HT-29 (cell line): ENCODE data around the gene NTM. TPM values are rescaled to one million over a fixed set of nuclear protein-coding genes. Genes with fewer than 3 reads are reported as not detected.
A peak's percentile ranks its signal among the peaks of the same experiment; 100 is the strongest.
"Not testable (repeated sequence)": the region's sequence is repeated elsewhere in the genome, so short reads cannot be mapped to it uniquely, and the experiment has no call there.

Experiments used
- DNase-seq: peaks from one replicate; pipeline ENCODE4 v3.0.0-alpha.2; 2015; ENCODE audit warnings: low spot score
- total RNA-seq: library from RNA; depleted of rRNA; stranded (reverse); fragments of >200 nt; shearing (Covaris generic); gene quantifications from 2 replicates; pipeline ENCODE4 v1.2.3, GENCODE V29; 2014

The NTM gene
- total RNA-seq, 1 experiment from 2014 or later: not detected

DNA sequence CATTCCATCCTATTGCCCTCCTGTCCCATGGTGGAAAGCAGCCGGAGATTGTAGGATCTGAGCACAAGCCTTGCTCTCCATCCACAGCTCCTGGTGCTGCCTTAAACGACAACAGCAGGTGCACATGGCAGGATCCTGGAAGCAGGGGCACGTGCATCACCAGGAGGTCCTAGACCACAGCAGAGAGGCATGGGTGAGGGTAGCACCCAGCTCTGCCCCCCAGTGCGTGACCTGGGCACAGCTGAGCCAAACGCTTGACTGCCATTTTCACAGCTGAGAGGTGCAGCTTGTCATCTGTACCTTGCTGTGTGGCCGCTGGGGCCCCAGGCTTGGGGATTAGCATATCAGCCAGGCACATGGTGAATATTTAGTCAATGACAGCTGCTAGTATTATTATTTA, 92.7 kb downstream of the NTM start:
- DNase-seq: no peak

DNA sequence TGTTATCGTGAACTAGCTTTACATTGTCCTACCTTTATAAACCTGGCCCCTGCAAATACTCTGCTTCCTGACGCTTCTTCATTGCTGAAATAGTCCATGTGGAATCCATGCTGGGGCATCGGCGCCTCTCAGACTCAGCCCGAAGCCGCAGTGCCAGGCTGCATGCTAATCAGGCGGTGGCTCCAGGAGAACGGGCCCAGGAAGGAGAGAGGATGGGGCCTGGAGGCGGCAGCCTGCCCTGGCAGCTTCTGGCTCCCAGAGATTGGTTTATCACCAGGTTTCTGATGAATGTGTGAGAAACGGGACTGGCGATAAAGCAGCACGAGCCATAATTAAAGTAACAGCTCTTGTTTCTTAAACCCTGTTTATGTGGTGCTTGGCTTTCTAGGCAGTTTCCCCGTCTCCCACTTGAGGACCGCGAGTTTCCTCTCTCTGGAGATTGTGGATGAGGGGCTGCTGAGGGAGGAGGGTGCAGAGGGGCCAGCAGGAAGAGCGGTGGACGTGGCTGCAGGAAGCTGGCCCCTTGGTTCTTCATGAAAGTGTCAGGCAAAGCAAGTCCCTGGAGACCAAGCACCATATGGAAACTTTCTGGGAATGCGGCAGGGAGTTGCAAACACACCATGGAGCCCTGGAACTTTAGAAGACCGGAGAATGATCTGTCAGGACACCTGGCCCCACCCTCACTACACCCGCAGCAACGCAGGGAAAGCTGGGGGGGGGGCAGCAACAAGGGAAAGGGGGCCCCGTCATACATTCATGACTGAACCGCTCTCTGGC, 93.4 kb downstream of the NTM start:
- no peak for DNase-seq

DNA sequence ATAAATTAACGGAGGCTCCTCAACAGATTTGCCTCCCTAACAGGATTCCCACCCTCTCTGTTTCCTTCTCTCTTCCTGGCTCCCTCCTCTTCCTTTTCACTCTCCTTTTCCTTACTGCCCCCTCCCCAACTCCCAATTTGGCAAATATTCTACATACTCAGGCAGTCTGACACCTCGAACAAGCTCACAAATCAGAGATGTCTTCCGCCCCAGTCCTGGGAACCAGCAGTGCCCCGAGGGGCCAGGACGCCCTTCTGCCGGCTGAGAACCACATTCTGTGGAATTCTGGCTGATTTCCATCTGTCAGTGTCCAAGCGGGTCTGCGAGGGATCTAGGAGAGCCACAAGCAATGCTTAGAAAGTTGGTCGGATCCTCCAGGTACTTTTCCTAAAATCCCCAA, 94.0 kb downstream of the NTM start:
- DNase-seq: no peak

DNA sequence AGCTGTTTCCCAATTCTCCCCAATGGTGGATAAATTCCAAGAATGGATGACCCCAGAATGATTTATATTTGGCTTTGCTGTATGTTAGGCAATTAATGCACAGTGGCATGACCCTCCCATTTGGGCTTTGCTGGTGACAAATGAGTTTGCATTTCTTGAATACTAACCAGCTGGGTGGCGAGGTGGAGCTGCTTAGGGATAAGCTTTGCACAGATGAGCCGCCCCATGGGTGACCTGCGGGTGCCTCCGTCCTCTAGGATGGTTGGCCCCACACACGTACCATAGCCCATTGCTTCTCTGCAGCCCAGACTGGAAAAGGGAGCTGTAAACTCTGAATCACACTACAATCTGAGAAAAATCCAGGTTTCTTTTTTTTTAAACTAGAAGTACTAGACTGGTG, 94.6 kb downstream of the NTM start:
- DNase-seq: no peak

DNA sequence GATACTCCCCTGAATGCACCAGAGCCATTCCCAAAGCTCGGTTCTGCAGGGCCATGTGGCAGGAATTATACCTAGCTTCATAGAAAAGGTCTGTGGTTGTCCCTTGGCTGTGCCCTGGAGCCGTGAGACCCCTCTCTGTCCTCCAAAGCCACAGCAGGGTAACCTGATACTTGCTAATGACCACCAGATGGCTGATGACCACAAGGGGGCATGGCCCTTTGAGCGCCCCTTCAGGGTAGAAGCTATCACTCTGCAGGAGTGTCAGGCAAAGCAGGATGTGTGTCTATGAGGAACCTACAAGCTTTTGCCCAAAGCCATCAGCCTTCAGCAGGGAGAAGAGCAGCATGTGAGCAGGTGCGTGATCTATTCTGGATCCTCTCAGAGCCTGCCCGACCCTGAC, 95.3 kb downstream of the NTM start:
- DNase-seq: peak; percentile 12

DNA sequence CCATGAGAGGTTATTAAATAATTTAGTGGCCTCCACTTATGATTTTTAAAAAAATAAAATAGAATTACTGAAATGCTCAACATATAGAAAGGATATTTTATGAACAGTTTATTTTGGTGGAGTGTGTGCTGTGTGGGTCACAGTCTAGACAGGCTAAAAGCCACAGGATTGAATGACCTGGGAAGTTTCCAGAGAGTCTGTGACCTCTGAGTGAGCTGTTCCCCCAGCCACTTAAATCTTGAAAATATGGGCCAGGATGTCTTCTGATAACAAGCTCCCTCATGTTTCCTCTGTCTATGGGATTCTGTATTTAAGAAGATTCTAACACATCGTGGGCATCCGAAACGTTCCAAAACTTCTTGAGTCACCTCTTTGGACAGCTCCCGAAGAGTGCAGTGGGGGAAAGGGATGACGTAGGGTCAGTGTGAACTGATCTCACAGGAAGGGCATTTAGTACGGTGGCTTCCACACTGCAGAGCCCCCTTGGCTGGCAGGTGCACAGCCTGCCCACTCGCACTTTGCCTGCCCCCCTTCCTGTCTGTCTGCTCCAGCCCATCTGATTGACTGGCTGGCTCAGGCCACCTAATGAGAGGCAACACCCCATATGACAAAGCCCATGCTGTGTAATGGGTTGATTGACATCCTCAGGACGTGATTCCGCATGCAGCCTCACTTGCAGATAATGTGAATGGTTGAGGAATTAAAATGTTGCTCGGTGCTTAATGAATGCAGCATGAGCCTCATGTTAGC, 97.4 kb downstream of the NTM start:
- no peak for DNase-seq

DNA sequence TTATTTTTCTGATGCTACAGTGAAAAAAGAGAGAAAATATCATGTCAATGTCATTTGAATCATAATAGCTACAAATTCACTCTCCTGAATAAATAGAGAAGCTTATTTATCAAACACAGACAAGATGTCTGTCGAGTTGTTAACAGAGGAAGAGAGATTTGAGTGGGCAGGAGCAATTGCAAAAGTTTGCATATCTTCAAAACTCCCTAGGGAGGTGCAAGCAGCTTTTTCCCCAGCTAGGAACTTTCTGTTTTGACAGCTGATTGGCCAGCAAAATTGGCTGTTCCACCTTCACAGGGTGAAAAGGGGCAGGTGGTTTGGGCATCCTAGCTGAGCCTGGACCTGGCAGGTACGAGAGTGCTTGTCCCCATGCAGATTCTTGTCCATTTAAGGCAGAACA, 98.2 kb downstream of the NTM start:
- no peak for DNase-seq

DNA sequence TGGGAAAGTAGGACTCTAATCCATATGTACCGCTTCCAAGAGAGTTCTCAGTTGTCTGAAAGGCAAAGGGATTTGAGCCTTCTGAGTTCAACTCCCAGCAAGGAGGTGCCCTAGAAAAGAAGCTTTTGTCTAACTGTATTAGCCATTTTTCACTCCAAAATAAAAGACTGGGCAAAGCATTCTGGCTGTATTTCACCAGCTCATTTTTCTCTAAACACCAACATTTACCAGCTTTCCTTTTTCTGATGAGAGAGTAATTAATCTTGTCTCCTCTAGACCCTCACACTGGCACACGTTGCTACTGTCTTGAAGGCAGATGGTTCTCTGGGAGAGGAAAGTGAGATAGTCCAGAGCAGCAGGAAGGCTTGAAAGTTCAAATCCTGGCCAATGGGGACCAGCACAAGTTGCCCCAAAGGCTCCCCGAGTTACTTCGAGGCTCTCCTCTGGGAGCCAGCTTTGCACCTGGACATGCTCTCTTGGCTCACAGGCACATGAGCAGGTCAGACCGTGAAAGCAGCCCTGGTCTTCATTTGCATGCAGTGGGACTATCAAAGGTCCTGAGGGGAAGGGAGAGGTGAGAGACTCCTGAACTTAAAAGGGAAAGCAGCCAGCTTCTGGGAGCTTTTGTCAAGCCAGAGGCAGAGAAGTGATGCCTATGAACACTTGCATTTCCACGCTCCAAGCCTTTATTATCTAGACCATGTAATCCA, 100.0 kb downstream of the NTM start:
- DNase-seq: no peak

DNA sequence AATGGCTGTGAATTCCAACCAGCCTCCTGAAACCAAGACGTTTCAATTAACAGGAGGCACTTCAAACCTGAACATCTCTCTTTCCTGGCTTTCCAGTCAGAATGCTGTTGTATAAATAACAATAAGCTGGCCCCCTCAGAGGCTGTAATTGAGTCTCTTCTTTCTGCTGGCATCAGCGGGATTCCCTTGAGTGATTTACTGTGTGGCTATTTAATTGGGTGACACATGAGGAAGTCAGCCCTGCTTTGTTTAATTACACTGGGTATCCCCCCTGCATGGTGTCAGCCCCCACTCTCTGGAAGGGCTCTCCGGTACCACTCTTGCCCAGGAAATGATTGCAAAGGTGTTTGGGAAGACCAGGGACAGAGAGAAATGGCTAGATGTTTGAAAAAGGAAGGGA, 101.6 kb downstream of the NTM start:
- no peak for DNase-seq

DNA sequence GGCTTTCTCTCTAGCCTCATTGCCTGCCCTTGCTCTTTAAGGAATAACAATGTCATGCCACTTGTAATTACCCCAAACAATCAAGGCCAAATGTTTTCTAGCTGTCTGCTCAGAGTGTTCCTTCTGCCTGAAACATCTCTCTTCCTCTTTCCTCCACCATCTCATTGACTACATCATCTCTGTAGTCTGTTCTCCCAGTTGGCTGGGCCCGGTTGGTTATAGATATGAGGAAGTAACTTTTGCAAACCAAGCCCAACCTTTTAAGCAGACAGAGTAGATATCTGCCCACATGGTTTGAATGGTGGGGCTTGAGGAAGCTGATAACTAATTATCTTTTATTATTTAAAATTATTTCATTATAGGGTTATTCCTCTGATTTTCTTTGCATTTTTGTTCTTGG, 104.5 kb downstream of the NTM start:
- DNase-seq: no peak

DNA sequence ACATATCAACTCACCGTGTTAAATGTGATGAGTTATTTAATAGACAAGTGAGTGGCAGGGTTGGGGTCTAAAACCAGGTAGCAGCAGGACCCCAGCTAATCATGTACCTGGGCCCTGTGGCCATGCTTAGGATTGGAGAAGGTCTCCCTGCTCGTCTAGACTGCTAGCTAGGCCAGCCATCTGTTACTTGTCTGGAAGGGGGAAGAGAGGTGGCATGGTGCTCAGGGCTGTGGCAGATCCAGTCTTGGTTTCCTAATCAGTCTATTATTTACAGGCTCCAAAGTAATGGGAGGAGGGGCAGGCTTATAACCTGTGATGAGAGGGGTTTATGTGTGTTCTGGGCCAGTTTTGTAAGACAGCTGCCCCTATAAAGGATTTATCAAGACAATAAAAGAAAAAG, 105.9 kb downstream of the NTM start:
- DNase-seq: no peak

DNA sequence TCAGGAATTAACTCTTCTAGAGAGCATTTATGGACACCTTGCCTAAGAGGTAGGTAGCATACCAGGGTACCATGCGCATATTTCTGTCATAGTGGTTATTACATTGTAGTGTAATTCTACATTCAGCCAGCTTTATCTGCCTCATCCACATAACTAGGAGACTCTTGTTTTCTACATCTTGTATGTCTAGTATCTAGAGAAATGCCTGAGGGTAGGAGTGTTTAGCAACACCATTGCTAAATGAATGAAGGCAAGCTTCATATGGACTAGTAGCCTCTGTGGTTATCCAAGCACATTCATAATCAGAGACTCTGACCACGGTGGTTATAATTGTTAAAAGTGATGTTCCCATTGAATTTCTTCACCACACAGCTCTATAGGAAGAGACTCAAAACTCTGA, 107.9 kb downstream of the NTM start:
- DNase-seq: no peak

DNA sequence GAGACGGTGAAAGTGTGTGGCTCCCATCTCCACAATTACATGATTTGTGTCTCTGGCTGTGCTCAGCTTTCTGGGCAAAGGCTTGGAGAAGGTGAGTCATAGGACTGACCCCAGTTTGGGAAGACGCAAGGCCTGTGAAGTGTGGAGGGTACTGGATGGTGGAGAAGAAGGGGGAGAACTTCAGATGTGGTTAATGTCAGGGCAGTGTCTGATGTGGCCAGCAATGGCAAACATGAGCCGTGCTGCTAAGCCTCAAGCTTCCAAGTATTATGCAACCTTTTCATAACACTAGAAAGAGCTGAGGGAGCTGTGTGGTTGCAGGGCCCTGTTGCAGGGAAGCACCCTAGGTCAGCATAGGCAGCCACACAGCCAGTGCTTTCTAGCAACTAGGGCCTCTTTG, 110.9 kb downstream of the NTM start:
- DNase-seq: no peak

DNA sequence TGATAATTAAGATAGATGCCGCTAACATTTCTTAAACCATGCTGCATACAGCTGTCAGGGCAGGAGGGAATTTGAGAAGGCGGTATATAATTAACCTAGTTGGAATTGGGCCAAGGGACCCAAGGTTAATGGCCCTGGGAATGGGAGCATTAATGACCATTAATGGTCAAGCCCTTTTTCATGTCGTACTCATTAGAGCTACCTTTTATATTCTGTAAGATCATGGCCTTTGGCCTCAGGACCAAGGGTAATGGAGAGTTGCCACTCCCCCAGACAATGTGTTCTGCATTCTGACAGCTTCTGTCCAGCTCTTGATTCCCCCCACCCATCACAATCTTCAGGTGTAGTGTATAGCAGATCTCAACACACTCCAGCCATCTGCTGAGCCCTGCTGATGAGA, 111.6 kb downstream of the NTM start:
- no peak for DNase-seq

DNA sequence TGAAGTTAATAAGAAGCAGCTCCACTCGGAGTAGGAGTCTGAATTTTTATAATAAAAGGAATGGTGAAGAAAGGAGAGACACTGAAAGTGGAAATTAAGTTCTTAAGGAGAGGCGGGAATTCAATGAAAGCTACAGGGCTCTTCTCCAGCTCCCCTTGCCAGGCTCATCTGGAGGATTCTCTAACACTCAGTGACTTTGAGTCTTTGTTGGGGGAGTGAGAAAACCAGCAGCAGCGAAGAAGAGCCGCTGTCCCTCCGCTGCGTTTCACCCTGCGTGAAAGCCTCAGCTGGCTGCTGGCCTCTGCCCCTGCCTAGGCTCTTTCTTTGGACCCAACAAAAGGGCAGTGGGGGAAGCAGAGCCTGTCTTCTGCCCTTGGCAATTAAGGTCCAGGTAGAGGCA, 113.0 kb downstream of the NTM start:
- DNase-seq: no peak

DNA sequence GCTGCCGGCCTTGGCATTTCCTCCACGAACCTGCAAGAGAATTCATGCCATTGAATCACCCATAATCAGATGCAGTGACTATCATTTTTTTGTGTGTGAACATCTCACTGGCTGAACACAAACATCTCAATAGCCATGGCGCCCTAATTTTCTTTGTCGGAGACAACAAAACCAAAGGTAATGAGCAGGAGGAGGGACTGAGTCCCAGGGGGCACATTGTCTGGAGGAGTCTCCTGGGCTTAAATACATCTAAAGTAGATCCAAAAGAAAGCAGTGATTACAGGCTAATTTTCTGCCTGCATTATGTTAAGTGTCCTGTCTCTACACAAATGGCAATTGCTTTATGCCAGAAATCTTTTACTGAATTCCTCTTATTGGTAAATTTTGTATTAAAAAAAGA, 113.5 kb downstream of the NTM start:
- no peak for DNase-seq

DNA sequence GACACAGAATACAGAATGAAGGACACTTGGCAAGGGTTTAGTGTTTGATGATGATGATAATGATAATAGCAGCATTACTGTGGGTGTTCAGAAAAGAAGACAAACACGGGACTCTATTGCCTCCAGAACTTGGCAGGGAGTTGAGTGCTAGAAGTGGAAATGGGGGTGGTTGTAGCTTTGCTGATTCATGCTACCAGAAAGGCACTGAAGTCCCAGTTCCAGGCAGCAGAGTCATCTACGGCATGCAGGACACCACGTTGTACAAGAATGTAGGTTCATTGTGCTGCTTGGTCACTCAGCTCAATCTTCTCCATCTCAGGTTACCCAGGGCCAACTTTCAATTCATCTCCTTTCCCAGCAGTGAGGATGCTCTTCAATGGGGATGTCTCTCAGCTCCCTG, 115.7 kb downstream of the NTM start:
- DNase-seq: no peak

DNA sequence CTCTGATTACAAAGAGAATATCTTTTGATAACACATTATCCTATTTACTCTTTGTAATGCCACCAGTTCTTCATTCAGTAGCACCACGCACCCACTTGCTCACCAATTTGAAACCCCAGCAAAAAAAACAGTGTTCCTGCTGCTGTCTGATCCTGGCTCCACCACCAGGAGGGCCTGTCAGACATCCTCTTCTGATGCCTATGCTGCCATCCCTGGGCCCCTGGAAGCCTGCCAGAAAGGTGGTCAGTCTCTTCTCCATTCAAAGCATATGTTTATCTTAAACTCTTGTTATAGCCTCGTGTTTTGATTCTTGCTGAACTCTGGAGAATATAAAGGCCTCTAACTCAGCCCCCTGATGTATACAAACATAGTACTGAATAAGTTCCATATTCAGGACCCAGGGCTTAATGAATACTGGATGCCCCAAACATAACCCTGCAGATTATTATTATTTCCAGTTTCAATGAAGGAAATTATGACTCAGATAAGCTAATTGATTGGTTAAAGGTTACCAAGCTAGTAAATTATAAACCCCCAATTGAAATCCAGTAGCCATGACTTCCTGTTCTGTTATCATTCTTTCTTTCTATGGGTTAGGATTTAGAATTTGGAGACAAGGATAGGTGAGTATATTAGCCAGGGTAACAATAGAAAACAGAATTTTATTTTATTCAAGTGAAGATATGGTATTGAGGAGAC, 116.7 kb downstream of the NTM start:
- DNase-seq: no peak

DNA sequence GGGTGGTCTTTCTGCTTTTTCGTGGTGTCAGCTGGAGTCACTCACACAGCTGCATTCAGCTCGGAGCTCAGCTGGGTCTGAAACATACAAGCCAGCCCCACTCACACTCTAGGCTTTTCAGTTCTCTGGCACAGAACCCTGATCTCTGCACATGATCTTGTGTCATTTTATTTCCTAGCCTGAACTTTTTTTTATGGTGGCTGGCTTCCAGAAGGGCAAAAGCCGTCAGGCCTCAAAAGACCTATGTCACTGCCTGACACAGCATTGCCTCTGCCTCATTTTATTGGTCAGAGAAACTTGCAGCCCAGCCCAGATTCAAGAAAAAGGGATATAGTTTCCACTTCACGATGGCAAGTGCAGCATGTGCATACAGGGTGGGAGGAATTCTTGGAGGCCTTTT, 117.8 kb downstream of the NTM start:
- no peak for DNase-seq

DNA sequence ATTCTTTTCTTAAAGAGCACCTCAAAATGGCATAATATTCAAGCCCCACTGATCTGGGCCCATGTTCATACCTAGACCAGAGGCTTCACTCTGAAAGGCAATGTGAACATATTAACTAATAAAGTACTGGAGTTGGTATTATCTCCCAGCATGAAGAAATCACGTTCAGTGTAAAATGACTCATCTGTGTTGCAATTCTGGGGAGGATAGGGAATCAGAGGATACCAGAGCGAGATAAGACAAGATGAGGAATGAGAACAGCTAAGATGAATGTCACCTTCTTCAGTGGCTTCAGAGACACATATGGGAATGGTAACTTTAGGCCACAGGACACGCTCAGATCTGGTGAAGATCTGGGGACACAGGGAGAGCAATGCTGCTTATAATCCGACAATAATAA, 121.1 kb downstream of the NTM start:
- DNase-seq: no peak

DNA sequence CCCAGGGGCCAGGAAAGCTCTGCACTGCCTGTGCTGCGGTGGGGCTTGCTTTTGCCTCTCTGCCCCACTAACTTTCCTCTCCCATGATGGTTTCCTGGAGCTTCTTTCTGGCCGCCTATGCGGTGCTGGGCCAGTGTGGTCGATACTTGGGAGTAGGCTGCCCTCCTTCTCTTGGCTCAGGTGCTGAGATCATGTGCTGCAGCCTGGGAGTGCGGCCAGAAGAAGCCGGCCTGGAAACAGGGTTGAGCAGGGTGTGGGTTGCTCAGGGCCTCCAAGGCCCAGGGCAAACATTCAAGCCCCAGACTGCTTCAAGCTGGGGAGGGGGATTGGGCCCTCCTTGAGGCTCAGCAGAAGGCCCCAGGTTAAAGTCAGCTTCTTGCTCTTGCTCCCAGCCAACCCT, 125.0 kb downstream of the NTM start:
- no peak for DNase-seq

DNA sequence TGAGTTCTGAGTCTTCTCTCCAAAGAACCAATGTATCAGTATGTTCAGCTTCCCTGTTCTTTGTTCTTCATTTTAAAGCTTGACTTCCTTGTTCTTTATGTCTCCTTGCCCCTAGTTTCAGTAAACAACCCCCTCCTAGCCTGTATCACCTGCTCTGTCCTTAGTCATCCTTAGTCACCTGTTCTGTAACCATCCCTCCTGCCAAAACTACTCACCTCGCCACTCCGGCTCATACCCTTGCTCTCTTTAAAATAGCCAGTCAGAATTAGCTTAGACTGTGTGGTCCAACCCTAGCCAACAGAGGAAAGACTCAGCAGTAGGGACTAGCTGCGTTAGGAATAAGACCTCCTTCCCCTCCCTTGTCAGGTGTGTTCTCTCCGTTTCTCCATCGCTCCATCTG, 127.3 kb downstream of the NTM start:
- not testable (repeated sequence) for DNase-seq
